ENCODE results near the gene RTEL1.
A peak's percentile ranks its signal among the peaks of the same experiment; 100 is the strongest.
"Not testable (repeated sequence)": the region's sequence is repeated elsewhere in the genome, so short reads cannot be mapped to it uniquely, and the experiment has no call there.

Gene RTEL1

GRCh38 chr20:63628246-63628975, 29.7 kb upstream of the RTEL1 start:
- DNase-seq: peak; percentile 77

GRCh38 chr20:63630956-63631355, 27.2 kb upstream of the RTEL1 start:
- not testable (repeated sequence) for DNase-seq

- not testable (repeated sequence) for DNase-seq
Observed at GRCh38 chr20:63631426-63631825, 26.7 kb upstream of the RTEL1 start.

- no peak for DNase-seq
Observed at GRCh38 chr20:63633732-63634131, 24.4 kb upstream of the RTEL1 start.

GRCh38 chr20:63635431-63636141, 22.5 kb upstream of the RTEL1 start:
- DNase-seq: no peak

- peak; percentile 24 for DNase-seq
Observed at GRCh38 chr20:63636752-63637628, 21.1 kb upstream of the RTEL1 start.

- no peak for DNase-seq
Observed at GRCh38 chr20:63639093-63639975, 18.8 kb upstream of the RTEL1 start.

GRCh38 chr20:63640086-63640485, 18.0 kb upstream of the RTEL1 start:
- no peak for DNase-seq

GRCh38 chr20:63640686-63641085, 17.4 kb upstream of the RTEL1 start:
- DNase-seq: not testable (repeated sequence)

- DNase-seq: no peak
Observed at GRCh38 chr20:63641146-63641791, 16.8 kb upstream of the RTEL1 start.

- peak; percentile 39 for DNase-seq
Observed at GRCh38 chr20:63641792-63642523, 16.2 kb upstream of the RTEL1 start.

GRCh38 chr20:63642527-63643247, 15.4 kb upstream of the RTEL1 start:
- DNase-seq: no peak

GRCh38 chr20:63643499-63643898, 14.6 kb upstream of the RTEL1 start:
- no peak for DNase-seq

- DNase-seq: no peak
Observed at GRCh38 chr20:63643946-63644345, 14.2 kb upstream of the RTEL1 start.

GRCh38 chr20:63645218-63645617, 12.9 kb upstream of the RTEL1 start:
- DNase-seq: no peak

- DNase-seq: no peak
Observed at GRCh38 chr20:63648190-63648589, 9.9 kb upstream of the RTEL1 start.

GRCh38 chr20:63648895-63649589, 9.1 kb upstream of the RTEL1 start:
- no peak for DNase-seq

- not testable (repeated sequence) for DNase-seq
Observed at GRCh38 chr20:63650486-63650885, 7.6 kb upstream of the RTEL1 start.

- no peak for DNase-seq
Observed at GRCh38 chr20:63651942-63652191, 6.2 kb upstream of the RTEL1 start.
